GM13976 (cell line): ENCODE data around the gene MS4A7.

Experiments used
- DNase-seq: peaks from one replicate; pipeline ENCODE4 v3.0.0; 2012; ENCODE audit warnings: low spot score
- in situ Hi-C: fragments of 300-500 bp; cut with MboI; formaldehyde crosslinking; loops from one replicate; pipeline ENCODE4 v1.12.0; 2022; ENCODE audit warnings: low sequenced_read_pairs, mixed read lengths, inconsistent platforms; ENCODE audit not compliant: unreplicated experiment
- TF ChIP-seq, protein P1 (sequence below): IDR thresholded peaks from 2 replicates; pipeline ENCODE4 v1.5.1; 2012; ENCODE audit warnings: borderline replicate concordance, mild to moderate bottlenecking; ENCODE audit not compliant: insufficient read depth; ENCODE audit errors: extremely low read depth, missing control alignments, control extremely low read depth

Gene MS4A7

DNA sequence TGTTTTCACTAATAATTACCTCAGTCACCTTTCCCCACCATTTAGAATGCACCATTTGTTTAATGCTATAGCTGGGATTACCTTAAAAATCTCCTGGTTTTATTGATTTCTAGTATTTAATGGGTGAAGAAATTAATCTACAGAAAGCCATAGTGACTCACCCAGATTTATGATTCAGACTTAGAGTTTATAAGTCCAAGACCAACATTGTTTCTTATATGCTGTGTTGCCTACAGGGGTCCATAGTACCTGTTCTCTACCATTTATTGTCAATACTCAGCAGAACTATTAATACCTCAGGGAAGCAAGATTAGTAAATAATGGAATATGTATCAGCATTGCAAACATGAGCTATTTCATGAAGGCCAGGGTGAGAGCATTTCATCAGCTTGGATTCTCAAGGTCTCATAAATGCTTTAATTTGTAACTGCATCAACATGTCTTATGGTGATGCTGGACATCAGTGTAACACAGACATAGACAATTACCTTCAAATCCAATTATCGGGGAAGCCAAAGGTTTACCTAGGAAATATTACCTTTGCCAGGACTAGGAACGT is 8.0 kb upstream of the MS4A7 start:
- in situ Hi-C loops, result no loop called here
- TF ChIP-seq, protein P1, sequence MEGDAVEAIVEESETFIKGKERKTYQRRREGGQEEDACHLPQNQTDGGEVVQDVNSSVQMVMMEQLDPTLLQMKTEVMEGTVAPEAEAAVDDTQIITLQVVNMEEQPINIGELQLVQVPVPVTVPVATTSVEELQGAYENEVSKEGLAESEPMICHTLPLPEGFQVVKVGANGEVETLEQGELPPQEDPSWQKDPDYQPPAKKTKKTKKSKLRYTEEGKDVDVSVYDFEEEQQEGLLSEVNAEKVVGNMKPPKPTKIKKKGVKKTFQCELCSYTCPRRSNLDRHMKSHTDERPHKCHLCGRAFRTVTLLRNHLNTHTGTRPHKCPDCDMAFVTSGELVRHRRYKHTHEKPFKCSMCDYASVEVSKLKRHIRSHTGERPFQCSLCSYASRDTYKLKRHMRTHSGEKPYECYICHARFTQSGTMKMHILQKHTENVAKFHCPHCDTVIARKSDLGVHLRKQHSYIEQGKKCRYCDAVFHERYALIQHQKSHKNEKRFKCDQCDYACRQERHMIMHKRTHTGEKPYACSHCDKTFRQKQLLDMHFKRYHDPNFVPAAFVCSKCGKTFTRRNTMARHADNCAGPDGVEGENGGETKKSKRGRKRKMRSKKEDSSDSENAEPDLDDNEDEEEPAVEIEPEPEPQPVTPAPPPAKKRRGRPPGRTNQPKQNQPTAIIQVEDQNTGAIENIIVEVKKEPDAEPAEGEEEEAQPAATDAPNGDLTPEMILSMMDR, result no peak
- DNase-seq, result no peak

DNA sequence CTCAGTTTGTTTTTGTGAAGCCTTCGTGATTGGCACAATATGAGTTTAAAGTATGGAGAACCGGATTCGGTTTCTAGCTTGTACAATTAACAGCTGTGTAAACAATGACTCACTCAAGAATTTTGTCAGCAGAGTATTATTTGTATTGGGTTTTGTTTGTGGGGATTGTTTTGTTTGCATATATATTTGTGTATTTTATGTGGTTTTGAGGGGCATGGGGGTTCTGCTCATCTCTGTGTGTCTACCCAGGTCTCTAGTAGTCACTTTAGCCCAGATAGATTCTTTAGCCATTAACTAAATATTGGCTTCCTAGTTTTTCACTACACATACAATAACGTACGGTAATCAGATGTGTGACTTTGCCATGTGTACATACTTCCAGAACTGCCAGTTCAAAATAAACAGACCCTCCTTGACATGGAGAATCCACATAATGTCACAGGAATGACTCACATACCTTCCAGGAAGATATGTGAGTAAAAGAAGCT is 7.5 kb upstream of the MS4A7 start:
- TF ChIP-seq, protein P1, result no peak
- DNase-seq, result no peak
- in situ Hi-C loops, result no loop called here

DNA sequence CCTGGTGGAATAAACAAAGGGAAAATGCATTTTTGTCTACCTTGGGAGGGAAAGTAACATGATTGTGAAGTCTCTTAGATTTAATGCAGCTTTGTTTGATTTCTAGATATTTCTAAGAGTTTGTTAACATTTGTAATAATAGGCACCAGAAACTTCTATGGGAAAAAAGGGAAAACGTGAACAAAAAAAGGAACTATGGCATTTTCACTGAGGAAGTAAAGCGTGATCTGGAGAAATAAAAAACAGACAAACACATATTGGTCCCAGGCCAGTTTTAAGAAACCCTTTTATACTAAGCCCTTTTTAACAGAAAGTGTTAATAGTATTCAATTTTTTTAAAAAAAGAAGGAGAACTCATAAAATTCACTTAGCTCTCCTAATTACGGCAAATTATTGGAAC is 6.9 kb upstream of the MS4A7 start:
- no peak for DNase-seq
- TF ChIP-seq, protein P1, result no peak
- in situ Hi-C loops, result no loop called here

DNA sequence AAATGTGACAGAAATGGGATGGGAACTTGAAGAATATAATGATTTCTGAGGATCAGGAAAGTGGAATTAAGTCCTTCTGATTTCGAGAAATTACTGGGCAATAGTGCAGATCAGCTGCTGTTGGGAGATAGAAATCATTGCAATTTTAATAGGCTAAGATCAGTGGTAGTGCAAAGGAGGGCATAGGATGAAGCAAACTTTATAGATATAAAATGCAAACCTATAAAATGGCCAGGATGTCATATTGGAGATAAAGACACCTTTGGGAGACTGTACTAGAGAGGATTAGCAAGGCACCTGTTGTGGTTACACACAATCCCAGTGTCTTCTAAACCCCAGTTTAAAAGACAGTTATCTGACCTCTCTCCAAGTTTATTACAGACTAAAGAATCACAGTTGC is 6.5 kb upstream of the MS4A7 start:
- TF ChIP-seq, protein P1, result no peak
- DNase-seq, result no peak
- in situ Hi-C loops, result no loop called here

DNA sequence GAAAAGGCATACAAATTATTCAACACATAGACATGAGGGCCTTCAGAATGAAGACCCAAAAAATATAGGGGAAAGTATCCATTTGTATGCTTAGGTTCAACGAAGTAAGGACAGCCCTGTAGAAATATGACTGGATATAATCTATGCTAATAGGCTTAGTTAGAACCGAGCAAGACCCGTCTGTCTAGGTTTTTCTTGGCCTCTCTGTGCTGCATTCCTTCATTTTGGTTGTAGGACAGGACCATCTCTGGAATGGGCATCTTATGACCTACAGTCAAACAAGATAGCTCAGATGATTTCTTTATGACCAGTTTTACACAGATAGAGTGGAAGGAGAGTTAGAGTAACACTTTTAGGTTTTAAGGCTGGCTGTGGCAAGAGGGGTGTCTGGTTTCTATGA is 5.6 kb upstream of the MS4A7 start:
- in situ Hi-C loops, result no loop called here
- DNase-seq, result no peak
- TF ChIP-seq, protein P1, result no peak

DNA sequence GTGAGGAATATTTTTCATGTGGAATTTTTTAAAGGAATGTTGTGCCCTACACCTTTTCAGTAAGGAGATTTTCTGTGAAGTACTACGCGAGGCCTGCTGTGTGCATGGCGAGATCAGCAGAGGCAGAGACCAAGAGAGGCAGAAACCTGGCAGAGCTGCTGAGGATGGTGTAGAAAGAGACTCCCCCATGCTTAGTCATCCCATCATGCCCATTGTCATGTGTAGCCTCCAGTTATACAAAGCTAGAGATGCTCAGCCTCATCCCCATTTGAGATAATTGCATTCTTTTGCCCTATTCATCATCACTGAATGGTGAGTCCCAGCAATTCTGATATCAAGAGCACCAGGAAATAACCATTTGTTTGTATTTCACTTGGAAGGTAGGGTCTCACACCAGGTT is 3.0 kb upstream of the MS4A7 start:
- DNase-seq, result no peak
- in situ Hi-C loops, result no loop called here
- TF ChIP-seq, protein P1, result no peak
